ENCODE measurements around the gene KIAA1328. TPM values are rescaled to one million over a fixed set of nuclear protein-coding genes. Genes with fewer than 3 reads are reported as not detected.

The KIAA1328 gene
- total and polyA plus RNA-seq, 2 donors (not counting 3 experiments of a cell fraction or from before 2014, with no cell fraction given) = 2.7 to 6.5 TPM

DNA sequence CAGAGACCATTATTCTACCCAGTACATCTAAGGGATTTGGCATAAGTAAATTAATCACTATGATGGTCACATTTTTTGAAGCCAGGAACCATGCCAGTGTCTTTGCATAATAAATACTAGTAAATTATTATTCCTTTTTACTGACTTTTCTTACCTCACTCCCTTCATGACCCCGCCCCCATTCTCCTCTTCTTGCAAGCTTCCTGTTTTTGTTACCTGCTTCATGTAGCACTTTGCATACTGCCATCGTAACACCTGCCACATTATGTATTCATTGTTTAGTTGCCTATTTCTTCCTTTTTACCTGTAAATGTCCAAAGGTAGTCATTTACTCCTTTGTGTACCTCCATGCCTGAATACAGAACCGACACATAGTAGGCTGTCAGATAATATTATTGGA, 309.5 kb downstream of the KIAA1328 start:
- Histone ChIP-seq H3K27ac (ENCODE audit: insufficient read depth, low read depth, low read length) (no peak overlapping the region), H3K9ac (replicated peaks; ENCODE audit: extremely low read depth, insufficient read depth, low read length) (no peak overlapping the region), H3K4me1 (ENCODE audit: control insufficient read depth, extremely low read depth, insufficient read depth, low read length) (no peaks in the 10 kb centered on the region), H2AFZ (ENCODE audit: low read depth, low read length) (no peak overlapping the region), H3K4me2 (ENCODE audit: insufficient read depth, low read length) (no peak overlapping the region), H3K79me2 (ENCODE audit: control insufficient read depth, insufficient read depth, low read length) (no peaks in the 10 kb centered on the region), H4K20me1 (replicated peaks; ENCODE audit: control insufficient read depth, extremely low read depth, insufficient read depth, low read length) (no peaks in the 10 kb centered on the region), H3K9me1 (replicated peaks; ENCODE audit: control insufficient read depth, extremely low read depth, insufficient read depth, low read length) (no peaks in the 10 kb centered on the region), H3K9me3 (replicated peaks; ENCODE audit: control insufficient read depth, insufficient read depth, low read length) (no peaks in the 10 kb centered on the region), H3K27me3 (ENCODE audit: control insufficient read depth in 2 of 2, insufficient read depth in 2 of 2, low read length in 2 of 2) (no peaks in the 10 kb centered on the region), H3K36me3 (ENCODE audit: control insufficient read depth in 2 of 2, extremely low read depth in 1 of 2, insufficient read depth in 2 of 2, low read length in 2 of 2) (no peaks in the 10 kb centered on the region), H3K4me3 (replicated peaks in 1 of 3; ENCODE audit: insufficient read depth in 1 of 3, low read depth in 1 of 3, low read length in 3 of 3) (no peak overlapping the region)
- ChIA-PET POLR2A (no interaction called here), CTCF (no interaction called here)
- no peak for DNase-seq (ENCODE audit: low read depth, low spot score)
- no TSS peak for BruUV-seq (replicated peaks)
- intact Hi-C loops (cut with micrococcal nuclease) = no loop called here
- TF ChIP-seq POLR2A (IDR thresholded peaks at IDR 0.05; ENCODE audit: low read depth, low read length) (no peak), MYC (IDR thresholded peaks at IDR 0.05; ENCODE audit: low read depth, low read length) (no peak)
- TF ChIP-seq, protein P1, sequence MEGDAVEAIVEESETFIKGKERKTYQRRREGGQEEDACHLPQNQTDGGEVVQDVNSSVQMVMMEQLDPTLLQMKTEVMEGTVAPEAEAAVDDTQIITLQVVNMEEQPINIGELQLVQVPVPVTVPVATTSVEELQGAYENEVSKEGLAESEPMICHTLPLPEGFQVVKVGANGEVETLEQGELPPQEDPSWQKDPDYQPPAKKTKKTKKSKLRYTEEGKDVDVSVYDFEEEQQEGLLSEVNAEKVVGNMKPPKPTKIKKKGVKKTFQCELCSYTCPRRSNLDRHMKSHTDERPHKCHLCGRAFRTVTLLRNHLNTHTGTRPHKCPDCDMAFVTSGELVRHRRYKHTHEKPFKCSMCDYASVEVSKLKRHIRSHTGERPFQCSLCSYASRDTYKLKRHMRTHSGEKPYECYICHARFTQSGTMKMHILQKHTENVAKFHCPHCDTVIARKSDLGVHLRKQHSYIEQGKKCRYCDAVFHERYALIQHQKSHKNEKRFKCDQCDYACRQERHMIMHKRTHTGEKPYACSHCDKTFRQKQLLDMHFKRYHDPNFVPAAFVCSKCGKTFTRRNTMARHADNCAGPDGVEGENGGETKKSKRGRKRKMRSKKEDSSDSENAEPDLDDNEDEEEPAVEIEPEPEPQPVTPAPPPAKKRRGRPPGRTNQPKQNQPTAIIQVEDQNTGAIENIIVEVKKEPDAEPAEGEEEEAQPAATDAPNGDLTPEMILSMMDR (IDR thresholded peaks at IDR 0.05; ENCODE audit: extremely low read depth in 1 of 2, insufficient read depth in 1 of 2, low read depth in 1 of 2, low read length in 2 of 2) = no peak
- TF ChIP-seq, protein P2, sequence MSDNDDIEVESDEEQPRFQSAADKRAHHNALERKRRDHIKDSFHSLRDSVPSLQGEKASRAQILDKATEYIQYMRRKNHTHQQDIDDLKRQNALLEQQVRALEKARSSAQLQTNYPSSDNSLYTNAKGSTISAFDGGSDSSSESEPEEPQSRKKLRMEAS (IDR thresholded peaks at IDR 0.05; ENCODE audit: insufficient read depth, insufficient read length) = no peak
- no peak for FAIRE-seq
- dilution Hi-C loops (cut with MboI; ENCODE audit: extremely low pct_ligation_motif_present, low sequenced_read_pairs) = no loop called here

- no peak overlapping the region for H3K9ac ChIP-seq (replicated peaks; ENCODE audit: extremely low read depth, insufficient read depth, low read length)
- no peak for FAIRE-seq
- BruUV-seq (replicated peaks) = no TSS peak
- dilution Hi-C loops (cut with MboI; ENCODE audit: extremely low pct_ligation_motif_present, low sequenced_read_pairs) (no loop called here), intact Hi-C loops (cut with micrococcal nuclease) (no loop called here)
- TF ChIP-seq EZH2 (IDR thresholded peaks at IDR 0.05; ENCODE audit: borderline replicate concordance, low read depth, low read length, severe bottlenecking) = no peak
- TF ChIP-seq, protein P1 (IDR thresholded peaks at IDR 0.05; ENCODE audit: extremely low read depth in 1 of 2, insufficient read depth in 1 of 2, low read depth in 1 of 2, low read length in 2 of 2) = no peak
- no peak for TF ChIP-seq MYC (IDR thresholded peaks at IDR 0.05; ENCODE audit: low read depth, low read length)
- TF ChIP-seq FOS (IDR thresholded peaks at IDR 0.05; ENCODE audit: borderline replicate concordance, insufficient read depth, low read length) = no peak
- TF ChIP-seq, protein P2 (IDR thresholded peaks at IDR 0.05; ENCODE audit: insufficient read depth, insufficient read length) = no peak
- TF ChIP-seq POLR2AphosphoS5 (IDR thresholded peaks at IDR 0.05; ENCODE audit: insufficient read depth, low read depth, low read length) = no peak
- no peak for TF ChIP-seq JUN (IDR thresholded peaks at IDR 0.05; ENCODE audit: borderline replicate concordance, insufficient read depth, insufficient read length, low read depth)
- TF ChIP-seq GATA2 (IDR thresholded peaks at IDR 0.05; ENCODE audit: insufficient read depth, insufficient read length, low read depth, low read length) = no peak
- no peak for TF ChIP-seq POLR2A (IDR thresholded peaks at IDR 0.05; ENCODE audit: low read depth, low read length)
- ChIA-PET POLR2A (no interaction called here), CTCF (no interaction called here)
- H3K79me2 ChIP-seq (ENCODE audit: control insufficient read depth, insufficient read depth, low read length) = no peaks in the 10 kb centered on the region
- H3K4me2 ChIP-seq (ENCODE audit: insufficient read depth, low read length) = no peak overlapping the region
- no peaks in the 10 kb centered on the region for H4K20me1 ChIP-seq (replicated peaks; ENCODE audit: control insufficient read depth, extremely low read depth, insufficient read depth, low read length)
- no peaks in the 10 kb centered on the region for H3K4me1 ChIP-seq (ENCODE audit: control insufficient read depth, extremely low read depth, insufficient read depth, low read length)
- H2AFZ ChIP-seq (ENCODE audit: low read depth, low read length) = no peak overlapping the region
- no peak for DNase-seq (ENCODE audit: low read depth, low spot score)
- H3K9me1 ChIP-seq (replicated peaks; ENCODE audit: control insufficient read depth, extremely low read depth, insufficient read depth, low read length) = no peaks in the 10 kb centered on the region
- no peak overlapping the region for H3K4me3 ChIP-seq (replicated peaks in 1 of 3; ENCODE audit: insufficient read depth in 1 of 3, low read depth in 1 of 3, low read length in 3 of 3)
- no peaks in the 10 kb centered on the region for H3K27me3 ChIP-seq (ENCODE audit: control insufficient read depth in 2 of 2, insufficient read depth in 2 of 2, low read length in 2 of 2)
- no peaks in the 10 kb centered on the region for H3K9me3 ChIP-seq (replicated peaks; ENCODE audit: control insufficient read depth, insufficient read depth, low read length)
- no peak overlapping the region for H3K27ac ChIP-seq (ENCODE audit: insufficient read depth, low read depth, low read length)
- no peaks in the 10 kb centered on the region for H3K36me3 ChIP-seq (ENCODE audit: control insufficient read depth in 2 of 2, extremely low read depth in 1 of 2, insufficient read depth in 2 of 2, low read length in 2 of 2)
Measured at GRCh38 chr18:37139876-37140275, 310.9 kb downstream of the KIAA1328 start.
